GM18907 (cell line): ENCODE data around the gene PREB.
"Not testable (repeated sequence)": the region's sequence is repeated elsewhere in the genome, so short reads cannot be mapped to it uniquely, and the experiment has no call there.

ENCODE experiments used
- ATAC-seq: cut with Tn5 transposase; IDR thresholded peaks from one replicate; pipeline ENCODE4 v1.9.1; 2021; ENCODE audit warnings: mild to moderate bottlenecking, moderate library complexity; ENCODE audit not compliant: unreplicated experiment

The PREB gene

DNA sequence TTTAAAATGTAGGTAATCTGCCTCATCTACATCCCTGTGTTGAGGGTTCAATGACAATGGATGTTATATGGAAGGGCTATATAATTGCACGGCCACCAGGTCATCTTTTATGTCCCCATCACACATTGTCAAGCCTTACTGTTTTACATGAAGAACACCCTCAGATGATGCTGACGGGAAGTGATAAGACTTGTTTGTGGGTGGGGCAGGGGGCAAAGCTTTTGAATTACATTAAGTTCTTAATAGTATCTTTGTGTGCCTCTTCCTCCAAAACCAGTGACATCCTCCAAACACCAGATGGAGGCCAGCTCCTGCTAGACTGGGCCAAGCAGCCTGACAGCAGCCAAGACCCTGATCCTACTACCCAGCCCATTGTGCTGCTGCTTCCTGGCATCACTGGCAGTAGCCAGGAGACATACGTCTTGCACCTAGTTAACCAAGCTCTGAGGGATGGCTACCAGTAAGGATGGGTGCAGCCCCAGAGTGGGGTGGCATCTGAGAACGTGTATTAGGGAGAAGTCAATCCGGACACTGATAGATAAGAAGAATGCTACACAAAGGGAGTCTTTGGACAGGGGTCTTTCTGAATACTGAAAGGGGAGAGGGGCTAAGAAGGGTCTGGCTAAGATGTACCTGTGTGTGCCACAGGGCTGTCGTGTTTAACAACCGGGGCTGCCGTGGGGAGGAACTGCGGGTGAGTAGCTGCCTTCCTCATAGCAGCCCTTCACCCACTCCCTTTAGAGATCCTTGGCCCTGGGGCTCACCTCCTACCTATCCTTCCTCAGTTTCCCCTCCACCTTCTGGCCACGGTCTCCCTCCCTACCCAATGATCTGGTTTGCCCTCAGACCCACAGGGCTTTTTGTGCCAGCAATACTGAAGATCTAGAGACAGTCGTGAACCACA lies 5.5 kb downstream of the PREB start:
- no peak for ATAC-seq

DNA sequence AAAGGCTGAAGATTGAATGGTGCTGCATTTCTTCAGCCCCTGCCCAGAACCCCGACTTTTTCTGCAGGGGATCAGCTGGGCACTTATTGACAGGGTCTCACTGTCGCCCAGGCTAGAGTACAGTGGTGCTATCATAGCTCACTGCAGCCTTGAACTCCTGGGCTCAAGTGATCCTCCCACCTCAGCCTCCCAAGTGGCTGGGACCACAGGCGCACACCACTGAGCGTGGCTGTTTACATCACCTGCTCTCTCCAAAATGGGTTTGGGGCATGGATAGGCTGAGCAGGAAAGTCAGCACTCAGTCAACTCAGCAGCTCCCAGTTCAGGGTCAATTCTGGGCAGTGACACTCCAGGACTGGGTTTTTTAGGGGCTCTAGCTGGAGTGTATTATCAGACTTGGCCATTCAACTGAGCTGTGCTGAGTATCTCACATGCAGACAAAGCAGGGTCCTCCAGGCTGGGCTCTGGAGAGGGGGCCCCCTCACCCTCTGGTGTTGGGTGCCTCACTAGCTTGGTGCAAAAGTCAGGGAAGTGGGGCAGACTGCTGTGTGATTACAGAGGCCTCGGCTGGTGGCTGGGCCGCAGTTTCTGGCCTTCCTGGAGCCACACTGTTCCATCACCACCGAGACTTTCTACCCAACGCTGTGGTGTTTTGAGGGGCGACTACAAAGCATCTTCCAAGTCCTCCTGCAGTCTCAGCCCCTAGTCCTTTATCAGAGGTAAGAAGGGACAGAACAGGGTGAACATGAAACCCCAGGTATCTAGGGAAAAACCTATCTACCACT lies 6.4 kb downstream of the PREB start:
- no peak for ATAC-seq

DNA sequence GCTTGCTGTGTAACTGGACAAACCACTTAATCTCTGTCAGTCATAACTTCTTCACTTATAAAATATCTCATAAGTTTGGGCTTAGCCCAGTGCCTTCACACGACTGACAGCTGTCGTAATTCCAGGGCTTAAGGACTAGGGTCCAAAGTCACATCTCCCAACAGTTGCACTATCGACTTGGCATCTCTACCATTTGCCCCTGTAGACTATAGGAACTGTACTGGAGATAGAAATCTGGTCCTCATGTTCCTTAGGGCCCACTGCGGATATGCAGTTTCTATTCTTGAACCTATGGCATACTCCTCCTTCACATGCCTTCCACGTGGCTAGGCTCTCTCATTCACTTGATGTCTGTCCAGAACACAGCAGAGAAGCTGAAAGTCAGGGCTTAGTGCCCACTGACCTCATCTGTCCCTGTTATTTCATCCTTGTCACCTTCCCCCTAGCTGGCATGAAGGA lies 8.2 kb downstream of the PREB start:
- no peak for ATAC-seq

DNA sequence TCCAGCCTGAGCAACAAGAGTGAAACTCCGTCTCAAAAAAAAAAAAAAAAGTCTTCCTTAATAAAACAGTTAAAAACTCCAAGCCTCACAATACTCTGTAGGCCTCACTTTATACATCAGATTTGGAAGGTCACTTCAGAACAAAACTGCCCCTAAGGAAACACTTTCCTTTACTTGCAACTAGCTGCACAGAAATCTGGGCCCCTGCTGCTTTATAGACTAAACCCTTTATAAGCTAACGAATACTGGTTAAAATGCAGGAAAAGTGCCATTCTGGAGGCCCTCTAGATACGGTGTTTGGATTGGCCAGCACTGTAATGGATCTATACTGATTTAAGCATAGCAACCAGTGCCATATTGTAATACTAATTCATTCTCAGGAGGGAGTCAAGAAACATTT lies 9.3 kb downstream of the PREB start:
- ATAC-seq: no peak

DNA sequence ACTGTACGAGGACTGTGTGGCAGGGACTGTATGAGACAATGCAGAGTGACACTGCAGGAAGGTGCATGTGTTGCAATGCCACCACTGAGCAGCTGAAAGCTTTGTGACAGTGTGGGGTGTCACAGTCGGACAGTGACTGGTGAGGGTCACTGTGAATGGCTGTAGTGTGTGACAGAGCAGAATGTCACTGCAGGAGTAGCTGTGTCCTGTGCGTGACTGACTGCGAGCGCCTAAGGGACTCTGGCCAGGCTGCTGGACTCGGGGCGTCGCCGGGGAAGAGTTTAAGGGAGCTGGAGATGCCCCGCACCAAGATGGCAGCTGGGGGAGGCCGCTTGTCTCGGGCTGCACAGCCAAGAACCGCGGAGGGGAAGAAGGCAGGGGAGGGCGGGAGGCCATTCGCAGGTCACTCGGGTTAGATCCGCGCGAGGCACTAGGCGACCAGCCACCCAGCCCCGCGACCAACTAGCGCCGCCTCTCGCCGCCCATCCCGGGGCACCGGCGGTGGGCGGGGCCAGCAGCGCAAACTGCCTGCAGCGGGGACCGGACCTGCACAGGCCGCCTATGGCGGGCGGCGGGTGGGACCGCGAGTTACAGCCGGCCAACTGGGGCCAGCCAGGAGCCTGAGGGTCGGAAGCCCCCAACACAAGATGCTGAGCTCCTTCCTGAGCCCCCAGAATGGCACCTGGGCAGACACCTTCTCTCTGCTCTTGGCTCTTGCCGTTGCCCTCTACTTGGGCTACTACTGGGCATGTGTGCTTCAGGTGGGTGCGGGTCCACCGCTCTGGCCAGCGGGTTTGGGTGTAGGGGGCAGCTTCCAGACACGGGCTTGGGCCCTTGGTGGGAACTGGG lies 10.9 kb downstream of the PREB start, which contains the start of gene ABHD1:
Gene ABHD1, plus strand, starts transcription at position 514 of the 849 bp plus-strand sequence. Its CDS starts 134 bp downstream, at position 648.
- no peak for ATAC-seq

DNA sequence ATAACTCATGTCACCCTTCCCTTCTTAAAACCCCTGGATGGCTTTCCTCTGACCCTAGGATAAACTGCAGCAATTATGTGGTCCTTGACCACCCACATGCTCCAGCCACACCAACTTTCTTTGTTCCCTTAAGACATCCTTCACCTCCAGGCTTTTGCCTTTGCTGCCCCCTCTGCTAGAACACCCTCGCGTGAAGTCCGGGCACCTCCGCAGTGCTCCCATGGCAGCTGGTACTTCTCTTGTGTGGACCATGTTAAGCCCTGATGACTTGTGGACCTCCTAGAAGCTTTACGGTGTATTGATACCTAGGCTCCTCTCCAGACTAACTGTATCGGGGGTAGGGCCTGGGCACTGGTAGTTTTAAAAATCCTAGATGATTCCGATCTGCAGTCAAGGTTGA lies 11.6 kb downstream of the PREB start:
- ATAC-seq: no peak

DNA sequence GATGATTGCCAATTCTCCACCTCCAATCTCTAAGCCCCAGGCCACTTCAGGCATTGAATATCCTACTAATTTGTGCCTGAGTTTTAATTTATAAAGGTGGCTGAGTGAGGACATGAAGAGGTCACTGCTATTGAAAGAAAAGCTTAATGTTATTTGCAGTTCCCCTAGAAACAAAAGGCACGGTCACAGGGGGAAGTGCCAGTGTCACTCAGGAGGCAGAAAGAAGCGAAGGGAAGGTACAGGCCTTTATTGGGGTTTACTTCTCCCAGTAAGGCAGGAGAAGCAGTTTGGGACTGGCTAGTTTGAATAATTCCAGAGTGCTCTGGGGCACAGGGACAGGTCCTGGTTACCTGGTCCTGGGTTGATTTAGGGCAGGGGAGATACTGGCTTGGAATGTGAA lies 12.5 kb downstream of the PREB start:
- ATAC-seq: no peak

DNA sequence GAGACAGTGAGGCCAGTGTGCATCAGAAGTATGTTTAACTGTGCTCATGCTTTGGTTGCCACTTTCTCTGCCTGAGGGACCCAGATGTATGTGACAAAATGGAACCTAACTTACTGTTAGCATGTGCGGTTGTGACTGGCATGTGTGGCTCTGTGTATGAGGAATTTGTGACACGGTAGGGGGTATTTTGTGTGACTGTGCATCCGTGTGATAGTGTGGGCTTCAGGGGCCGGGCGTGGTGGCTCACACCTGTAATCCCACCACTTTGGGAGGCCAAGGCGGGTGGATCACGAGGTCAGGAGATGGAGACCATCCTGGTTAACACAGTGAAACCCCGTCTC lies 15.1 kb downstream of the PREB start:
- not testable (repeated sequence) for ATAC-seq

DNA sequence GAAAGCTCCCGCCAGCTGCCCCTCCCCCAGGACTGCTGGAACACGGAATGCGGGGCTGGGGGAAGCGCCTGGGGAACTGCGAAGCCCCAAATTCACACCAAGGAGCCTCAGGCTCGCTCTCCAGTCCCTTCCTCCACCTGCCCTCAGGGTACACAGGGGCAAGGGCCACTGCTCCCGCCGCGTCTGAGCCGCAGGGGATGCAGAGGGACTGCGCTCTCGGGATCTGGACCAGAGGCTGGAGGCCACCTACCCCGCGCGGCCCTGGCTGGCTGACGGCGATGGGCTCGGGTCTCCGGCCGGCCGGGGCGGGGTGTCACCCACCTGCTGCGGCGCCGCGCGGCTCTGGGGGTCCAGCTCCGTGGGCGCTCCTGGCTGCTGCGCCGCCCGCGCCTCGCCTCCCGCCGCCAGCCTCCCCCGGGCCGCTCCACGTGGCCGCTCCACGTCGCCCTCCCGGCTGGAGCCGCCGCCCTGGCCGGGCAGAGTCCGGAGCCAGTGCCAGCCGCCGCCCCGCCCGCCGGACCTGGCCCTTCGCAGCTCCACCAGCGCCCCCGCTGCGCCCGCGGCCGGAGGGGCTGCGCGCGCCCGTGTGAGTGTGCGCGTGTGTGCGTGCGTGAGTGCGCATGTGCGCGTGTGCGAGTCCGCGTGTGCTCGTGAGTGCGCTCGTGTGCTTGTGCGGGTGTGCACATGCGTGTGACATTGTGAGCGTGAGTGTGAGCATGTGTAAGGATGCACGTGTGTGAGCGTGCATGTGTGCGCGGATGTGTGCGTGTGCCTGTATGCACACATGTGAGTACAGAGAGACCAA lies 15.7 kb downstream of the PREB start, which contains the start of gene CGREF1:
Gene CGREF1, minus strand, starts transcription at position 604 of the 805 bp plus-strand sequence. CDS start 14,762 bp downstream, outside the sequence.
- ATAC-seq: no peak

DNA sequence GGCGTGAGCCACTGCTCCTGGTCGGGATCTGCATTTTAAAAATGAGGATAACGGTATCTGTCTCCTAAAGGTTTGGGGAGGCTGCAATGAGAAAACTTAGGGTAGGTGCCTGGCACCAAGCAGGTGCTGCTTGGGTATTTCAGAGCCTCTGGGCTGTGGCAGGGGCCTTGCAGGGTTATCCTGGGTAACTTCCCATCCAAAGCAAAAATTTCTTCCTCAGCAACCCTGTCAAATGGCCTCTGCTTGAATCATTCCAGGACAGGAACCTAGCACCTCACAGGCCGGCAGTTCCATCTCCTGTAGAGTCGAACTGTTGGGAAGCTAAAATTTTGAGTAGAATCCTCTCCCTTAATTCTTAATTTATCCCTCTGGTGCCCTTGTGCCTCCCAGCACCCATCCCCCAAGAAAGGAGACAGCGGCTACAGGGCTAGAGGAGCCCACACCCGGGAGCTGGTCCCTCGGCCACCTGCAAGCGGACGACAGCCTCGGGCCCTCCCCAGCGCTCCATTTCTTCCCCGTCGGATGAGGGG lies 16.4 kb downstream of the PREB start:
- ATAC-seq: no peak

DNA sequence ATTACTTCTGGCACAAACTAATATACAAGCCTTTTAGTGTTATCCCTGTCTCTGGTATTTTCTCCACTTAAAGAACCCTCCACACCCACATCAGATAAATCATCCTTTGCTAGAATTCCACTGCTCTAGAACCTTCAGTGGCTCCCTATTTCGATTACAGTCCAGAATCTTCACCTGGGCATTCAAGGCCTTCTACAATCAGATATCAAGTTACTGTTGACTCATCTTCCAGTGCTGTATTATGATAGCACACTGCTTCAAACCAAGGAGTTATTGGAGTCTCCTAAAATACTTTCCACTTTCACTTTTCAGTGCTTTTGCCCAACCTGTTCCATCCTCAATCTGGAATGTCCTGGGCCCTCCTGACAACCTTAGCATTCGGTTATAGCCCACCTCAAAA lies 18.9 kb downstream of the PREB start:
- ATAC-seq: no peak

DNA sequence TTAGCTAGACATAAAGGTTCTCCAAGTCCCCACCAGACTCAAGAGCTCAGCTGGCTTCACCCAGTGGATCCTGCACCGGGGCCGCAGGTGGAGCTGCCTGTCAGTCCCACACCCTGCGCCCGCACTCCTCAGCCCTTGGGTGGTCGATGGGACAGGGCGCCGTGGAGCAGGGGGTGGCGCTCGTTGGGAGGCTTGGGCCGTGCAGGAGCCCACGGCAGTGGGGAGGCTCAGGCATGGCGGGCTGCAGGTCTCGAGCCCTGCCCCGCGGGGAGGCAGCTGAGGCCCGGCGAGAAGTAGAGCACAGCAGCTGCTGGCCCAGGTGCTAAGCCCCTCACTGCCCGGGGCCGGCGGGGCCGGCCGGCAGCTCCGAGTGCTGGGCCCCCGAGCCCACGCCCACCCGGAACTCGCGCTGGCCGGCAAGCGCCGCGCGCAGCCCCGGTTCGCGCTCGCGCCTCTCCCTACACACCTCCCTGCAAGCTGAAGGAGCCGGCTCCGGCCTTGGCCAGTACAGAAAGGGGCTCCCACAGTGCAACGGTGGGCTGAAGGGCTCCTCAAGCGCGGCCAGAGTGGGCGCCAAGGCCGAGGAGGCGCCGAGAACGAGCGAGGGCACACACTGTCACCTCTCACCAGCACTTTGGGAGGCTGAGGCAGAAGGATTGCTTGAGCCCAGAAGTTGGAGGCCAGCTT lies 22.9 kb downstream of the PREB start:
- ATAC-seq: not testable (repeated sequence)

DNA sequence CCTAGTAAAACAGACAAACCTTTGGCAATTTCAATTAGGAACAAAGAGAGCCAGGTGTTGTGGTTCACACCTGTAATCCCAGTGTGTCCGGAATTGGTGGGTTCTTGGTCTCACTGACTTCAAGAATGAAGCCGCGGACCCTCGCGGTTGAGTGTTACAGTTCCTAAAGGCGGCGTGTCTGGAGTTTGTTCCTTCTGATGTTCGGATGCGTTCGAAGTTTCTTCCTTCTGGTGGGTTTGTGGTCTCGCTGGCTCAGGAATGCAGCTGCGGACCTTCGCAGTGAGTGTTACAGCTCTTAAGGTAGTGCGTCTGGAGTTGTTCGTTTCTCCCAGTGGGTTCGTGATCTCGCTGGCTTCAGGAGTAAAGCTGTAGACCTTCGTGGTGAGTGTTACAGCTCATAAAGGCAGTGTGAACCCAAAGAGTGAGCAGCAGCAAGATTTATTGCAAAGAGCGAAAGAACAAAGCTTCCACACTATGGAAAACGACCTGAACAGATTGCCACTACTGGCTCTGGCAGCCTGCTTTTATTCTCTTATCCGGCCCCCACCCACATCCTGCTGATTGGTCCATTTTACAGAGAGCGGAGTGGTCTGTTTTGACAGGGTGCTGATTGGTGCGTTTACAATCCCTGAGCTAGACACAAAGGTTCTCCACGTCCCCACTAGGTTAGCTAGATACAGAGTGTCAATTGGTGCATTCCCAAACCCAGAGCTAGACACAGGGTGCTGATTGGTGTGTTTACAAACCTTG lies 23.7 kb downstream of the PREB start:
- ATAC-seq: not testable (repeated sequence)

DNA sequence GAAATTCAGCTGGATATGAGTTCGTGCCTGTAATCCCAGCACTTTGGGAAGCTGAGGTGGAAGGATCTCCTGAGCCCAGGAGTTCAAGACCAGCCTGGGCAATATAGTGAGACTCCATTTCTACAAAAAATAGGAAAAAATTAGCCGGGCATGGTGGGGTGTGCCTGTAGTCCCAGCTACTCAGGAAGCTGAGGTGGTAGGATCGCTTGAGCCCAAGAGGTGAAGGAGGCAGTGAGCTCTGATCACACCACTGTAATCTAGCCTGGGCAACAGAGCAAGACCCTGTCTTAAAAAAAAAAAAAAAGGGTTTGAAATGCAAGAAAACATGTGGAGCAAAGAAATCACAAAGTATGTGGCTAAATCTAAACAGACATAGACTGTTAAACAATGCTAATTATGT lies 25.4 kb downstream of the PREB start:
- ATAC-seq: no peak

DNA sequence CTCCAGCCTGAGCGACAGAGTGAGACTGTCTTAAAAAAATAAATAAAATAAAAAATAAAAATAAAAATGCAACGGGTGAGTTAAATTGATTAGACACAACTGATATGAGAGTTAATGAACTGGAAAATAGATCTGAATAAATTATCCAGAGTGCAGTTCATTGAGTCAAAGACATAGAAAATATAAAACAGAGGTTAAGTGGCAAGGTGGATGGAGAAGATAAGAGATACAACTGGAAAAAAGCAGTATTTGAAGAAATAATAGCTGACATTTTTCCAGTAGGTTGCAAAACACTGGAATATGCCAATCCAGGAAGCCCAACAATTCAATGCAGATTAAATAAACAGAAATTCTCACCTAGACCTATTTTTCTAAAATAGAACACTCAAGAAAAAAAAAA lies 26.2 kb downstream of the PREB start:
- no peak for ATAC-seq

DNA sequence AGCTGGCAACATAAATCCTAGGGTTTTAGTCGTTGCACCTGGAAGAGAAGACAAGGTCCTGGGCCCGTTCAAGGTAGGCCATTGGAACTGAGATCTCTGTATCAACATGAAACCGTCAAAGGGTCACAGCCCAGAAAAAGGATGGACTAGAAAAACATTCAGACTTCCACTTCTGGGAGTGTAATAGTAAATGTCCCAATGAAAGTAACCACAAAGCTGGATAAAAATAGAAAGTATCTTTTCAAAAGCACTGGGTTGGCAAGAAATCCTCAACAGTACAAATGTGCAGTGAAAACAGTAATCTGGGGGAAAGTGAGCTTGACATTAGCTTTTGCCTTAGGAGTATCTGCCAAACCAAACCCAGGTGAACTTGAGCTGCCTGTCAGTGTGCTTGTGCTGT lies 28.5 kb downstream of the PREB start:
- no peak for ATAC-seq

DNA sequence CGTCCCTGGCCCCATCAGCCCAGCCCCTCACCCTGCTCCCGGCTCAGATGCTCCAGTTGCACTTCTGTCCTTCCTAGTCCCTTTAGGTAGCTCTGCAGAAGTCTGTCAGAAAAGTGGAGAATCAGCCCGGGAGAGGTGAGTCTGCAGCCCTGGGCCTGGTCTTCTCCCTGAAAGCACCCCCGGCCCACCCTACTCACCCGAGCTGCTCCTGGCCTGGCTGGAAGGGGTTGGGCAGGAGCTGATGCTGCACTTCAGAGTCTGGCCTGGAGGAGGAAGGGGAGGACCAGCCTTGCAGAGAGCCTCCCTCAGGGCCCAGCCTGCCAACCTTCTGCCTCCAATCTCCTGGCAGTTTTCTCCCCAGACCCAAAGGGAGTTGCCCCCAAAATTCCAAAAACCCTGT lies 32.1 kb downstream of the PREB start:
- ATAC-seq: no peak

DNA sequence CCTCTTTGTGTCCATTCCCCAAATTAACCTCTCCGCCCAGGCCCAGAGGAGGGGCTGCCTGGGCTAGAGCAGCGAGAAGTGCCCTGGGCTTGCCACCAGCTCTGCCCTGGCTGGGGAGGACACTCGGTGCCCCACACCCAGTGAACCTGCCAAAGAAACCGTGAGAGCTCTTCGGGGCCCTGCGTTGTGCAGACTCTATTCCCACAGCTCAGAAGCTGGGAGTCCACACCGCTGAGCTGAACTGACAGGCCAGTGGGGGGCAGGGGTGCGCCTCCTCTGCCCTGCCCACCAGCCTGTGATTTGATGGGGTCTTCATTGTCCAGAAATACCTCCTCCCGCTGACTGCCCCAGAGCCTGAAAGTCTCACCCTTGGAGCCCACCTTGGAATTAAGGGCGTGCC lies 34.4 kb downstream of the PREB start:
- ATAC-seq: no peak
